HG02840 (cell line): Measurements from ENCODE around the gene MGAT5.
A peak's percentile ranks its signal among the peaks of the same experiment; 100 is the strongest.
"Not testable (repeated sequence)": the region's sequence is repeated elsewhere in the genome, so short reads cannot be mapped to it uniquely, and the experiment has no call there.

ENCODE experiments used
- ATAC-seq: cut with Tn5 transposase; IDR thresholded peaks from one replicate; pipeline ENCODE4 v1.9.1; 2021; ENCODE audit warnings: mild to moderate bottlenecking, moderate library complexity, moderate number of reproducible peaks; ENCODE audit not compliant: unreplicated experiment, low FRiP score

MGAT5 gene

GRCh38 chr2:134457353-134457752 is 203.5 kb downstream of the MGAT5 start:
- no peak for ATAC-seq

- ATAC-seq, result no peak
Measured at GRCh38 chr2:134457765-134458472, 204.0 kb downstream of the MGAT5 start.

- ATAC-seq, result no peak
Measured at GRCh38 chr2:134458473-134458853, 204.6 kb downstream of the MGAT5 start.

GRCh38 chr2:134458950-134459349 is 205.1 kb downstream of the MGAT5 start:
- no peak for ATAC-seq

- ATAC-seq, result no peak
Measured at GRCh38 chr2:134459706-134460406, 206.0 kb downstream of the MGAT5 start.

- ATAC-seq, result peak; percentile 76
Measured at GRCh38 chr2:134460583-134460998, 206.7 kb downstream of the MGAT5 start.

- ATAC-seq, result no peak
Measured at GRCh38 chr2:134461511-134461910, 207.6 kb downstream of the MGAT5 start.

GRCh38 chr2:134462275-134462674 is 208.4 kb downstream of the MGAT5 start:
- ATAC-seq, result no peak

GRCh38 chr2:134462791-134463698 is 209.2 kb downstream of the MGAT5 start:
- ATAC-seq, result no peak

GRCh38 chr2:134463699-134464022 is 209.8 kb downstream of the MGAT5 start:
- no peak for ATAC-seq

- no peak for ATAC-seq
Measured at GRCh38 chr2:134465228-134466105, 211.6 kb downstream of the MGAT5 start.

- ATAC-seq, result no peak
Measured at GRCh38 chr2:134466141-134466540, 212.3 kb downstream of the MGAT5 start.

- ATAC-seq, result no peak
Measured at GRCh38 chr2:134468164-134468563, 214.3 kb downstream of the MGAT5 start.

- no peak for ATAC-seq
Measured at GRCh38 chr2:134468776-134469175, 214.9 kb downstream of the MGAT5 start.

- ATAC-seq, result no peak
Measured at GRCh38 chr2:134469516-134470115, 215.7 kb downstream of the MGAT5 start.

GRCh38 chr2:134470561-134471168 is 216.8 kb downstream of the MGAT5 start:
- no peak for ATAC-seq

GRCh38 chr2:134476982-134477381 is 223.1 kb downstream of the MGAT5 start:
- not testable (repeated sequence) for ATAC-seq

- no peak for ATAC-seq
Measured at GRCh38 chr2:134479696-134480330, 225.9 kb downstream of the MGAT5 start.

GRCh38 chr2:134482131-134482723 is 228.4 kb downstream of the MGAT5 start:
- no peak for ATAC-seq
